ENCODE measurements around the gene S100A10.

GRCh38 chr1:152042030-152042429, 48.4 kb upstream of the S100A10 start:
- no peak for TF ChIP-seq IRF1 (CRISPR knock-in tag; IDR thresholded peaks at IDR 0.05)
- TF ChIP-seq TCF7 (CRISPR knock-in tag; IDR thresholded peaks at IDR 0.05; ENCODE audit: low read depth) = no peak
- no peak for TF ChIP-seq CTCF (IDR thresholded peaks at IDR 0.05)
- no peak for TF ChIP-seq FOXJ3 (CRISPR knock-in tag; IDR thresholded peaks at IDR 0.05; ENCODE audit: borderline replicate concordance)
- no peak for TF ChIP-seq FOXK1 (CRISPR knock-in tag; IDR thresholded peaks at IDR 0.05)
- no peak for TF ChIP-seq SP1 (CRISPR knock-in tag; conservative IDR thresholded peaks at IDR 0.05)
- TF ChIP-seq MAX (CRISPR knock-in tag; IDR thresholded peaks at IDR 0.05) = no peak
- TF ChIP-seq ATF3 (CRISPR knock-in tag; conservative IDR thresholded peaks at IDR 0.05) = no peak

All from WTC11 (cell line).